ENCODE results near the gene PLD6.
A peak's percentile ranks its signal among the peaks of the same experiment; 100 is the strongest.
"Not testable (repeated sequence)": the region's sequence is repeated elsewhere in the genome, so short reads cannot be mapped to it uniquely, and the experiment has no call there.

PLD6 gene

GRCh38 chr17:17190188-17190587, 15.9 kb downstream of the PLD6 start:
- TF ChIP-seq PAX5 (IDR thresholded peaks at IDR 0.05; ENCODE audit: insufficient read depth, low read length, severe bottlenecking) (no peak), POLR2AphosphoS5 (IDR thresholded peaks at IDR 0.05; ENCODE audit: low read depth, low read length) (no peak), POLR2A (IDR thresholded peaks at IDR 0.05; ENCODE audit: low read depth, low read length) (no peak), POU2F2 (IDR thresholded peaks at IDR 0.05; ENCODE audit: low read depth, low read length) (no peak), SPI1 (IDR thresholded peaks at IDR 0.05; ENCODE audit: low read depth, low read length) (no peak), TAF1 (IDR thresholded peaks at IDR 0.05; ENCODE audit: low read depth, low read length) (no peak)
- DNase-seq (ENCODE audit: insufficient read length, low spot score) (no peak), FAIRE-seq (no peak)

GRCh38 chr17:17189559-17189958, 16.6 kb downstream of the PLD6 start:
- no peak for FAIRE-seq
- no peak for TF ChIP-seq POLR2A (IDR thresholded peaks at IDR 0.05; ENCODE audit: low read depth, low read length)
- no peak for TF ChIP-seq PAX5 (IDR thresholded peaks at IDR 0.05; ENCODE audit: insufficient read depth, low read length, severe bottlenecking)

GRCh38 chr17:17188586-17188985, 17.5 kb downstream of the PLD6 start:
- TF ChIP-seq TAF1 (IDR thresholded peaks at IDR 0.05; ENCODE audit: low read depth, low read length) (no peak), POU2F2 (IDR thresholded peaks at IDR 0.05; ENCODE audit: low read depth, low read length) (no peak), POLR2AphosphoS5 (IDR thresholded peaks at IDR 0.05; ENCODE audit: low read depth, low read length) (no peak), PAX5 (IDR thresholded peaks at IDR 0.05; ENCODE audit: insufficient read depth, low read length, severe bottlenecking) (no peak), POLR2A (IDR thresholded peaks at IDR 0.05; ENCODE audit: low read depth, low read length) (no peak), SPI1 (IDR thresholded peaks at IDR 0.05; ENCODE audit: low read depth, low read length) (no peak)
- FAIRE-seq (no peak), DNase-seq (ENCODE audit: insufficient read length, low spot score) (no peak)

More at GRCh38 chr17:17189559-17189958, 16.6 kb downstream of the PLD6 start:
- no peak for DNase-seq (ENCODE audit: insufficient read length, low spot score)

GRCh38 chr17:17186551-17187505, 19.3 kb downstream of the PLD6 start:
- no peak for DNase-seq (ENCODE audit: insufficient read length, low spot score)
- TF ChIP-seq PAX5 (IDR thresholded peaks at IDR 0.05; ENCODE audit: insufficient read depth, low read length, severe bottlenecking) (no peak), SPI1 (IDR thresholded peaks at IDR 0.05; ENCODE audit: low read depth, low read length) (no peak), POLR2AphosphoS5 (IDR thresholded peaks at IDR 0.05; ENCODE audit: low read depth, low read length) (no peak)
- FAIRE-seq: no peak

GRCh38 chr17:17186051-17186450, 20.1 kb downstream of the PLD6 start:
- no peak for DNase-seq (ENCODE audit: insufficient read length, low spot score)
- FAIRE-seq: peak; percentile 80
- no peak for TF ChIP-seq POLR2AphosphoS5 (IDR thresholded peaks at IDR 0.05; ENCODE audit: low read depth, low read length)
- TF ChIP-seq POU2F2 (IDR thresholded peaks at IDR 0.05; ENCODE audit: low read depth, low read length): peak; percentile 30; the same call in 1 of the 2 replicates

GRCh38 chr17:17184985-17185757, 21.0 kb downstream of the PLD6 start:
- peak; percentile 81 for FAIRE-seq
- not testable (repeated sequence) for DNase-seq (ENCODE audit: insufficient read length, low spot score)

GRCh38 chr17:17183744-17184143, 22.4 kb downstream of the PLD6 start:
- DNase-seq (ENCODE audit: insufficient read length, low spot score): no peak
- TF ChIP-seq SPI1 (IDR thresholded peaks at IDR 0.05; ENCODE audit: low read depth, low read length): no peak
- no peak for TF ChIP-seq POLR2A (IDR thresholded peaks at IDR 0.05; ENCODE audit: low read depth, low read length)
- no peak for TF ChIP-seq POLR2AphosphoS5 (IDR thresholded peaks at IDR 0.05; ENCODE audit: low read depth, low read length)
- no peak for TF ChIP-seq PAX5 (IDR thresholded peaks at IDR 0.05; ENCODE audit: insufficient read depth, low read length, severe bottlenecking)
- no peak for TF ChIP-seq TAF1 (IDR thresholded peaks at IDR 0.05; ENCODE audit: low read depth, low read length)
- no peak for TF ChIP-seq POU2F2 (IDR thresholded peaks at IDR 0.05; ENCODE audit: low read depth, low read length)
- no peak for FAIRE-seq

GRCh38 chr17:17182598-17183136, 23.5 kb downstream of the PLD6 start:
- DNase-seq (ENCODE audit: insufficient read length, low spot score) (no peak), FAIRE-seq (no peak)
- no peak for TF ChIP-seq PAX5 (IDR thresholded peaks at IDR 0.05; ENCODE audit: insufficient read depth, low read length, severe bottlenecking)
- TF ChIP-seq TAF1 (IDR thresholded peaks at IDR 0.05; ENCODE audit: low read depth, low read length): no peak
- no peak for TF ChIP-seq POLR2AphosphoS5 (IDR thresholded peaks at IDR 0.05; ENCODE audit: low read depth, low read length)
- no peak for TF ChIP-seq POLR2A (IDR thresholded peaks at IDR 0.05; ENCODE audit: low read depth, low read length)
- no peak for TF ChIP-seq POU2F2 (IDR thresholded peaks at IDR 0.05; ENCODE audit: low read depth, low read length)
- TF ChIP-seq SPI1 (IDR thresholded peaks at IDR 0.05; ENCODE audit: low read depth, low read length): no peak

GRCh38 chr17:17181666-17182597, 24.2 kb downstream of the PLD6 start:
- no peak for TF ChIP-seq POLR2A (IDR thresholded peaks at IDR 0.05; ENCODE audit: low read depth, low read length)
- no peak for TF ChIP-seq POLR2AphosphoS5 (IDR thresholded peaks at IDR 0.05; ENCODE audit: low read depth, low read length)
- no peak for TF ChIP-seq POU2F2 (IDR thresholded peaks at IDR 0.05; ENCODE audit: low read depth, low read length)
- no peak for TF ChIP-seq TAF1 (IDR thresholded peaks at IDR 0.05; ENCODE audit: low read depth, low read length)
- TF ChIP-seq PAX5 (IDR thresholded peaks at IDR 0.05; ENCODE audit: insufficient read depth, low read length, severe bottlenecking): peak; percentile 57
- 0 out of 2 replicates have a peak, but pooled peaks have one; percentile 4 for TF ChIP-seq SPI1 (IDR thresholded peaks at IDR 0.05; ENCODE audit: low read depth, low read length)
- FAIRE-seq (peak; percentile 57), DNase-seq (ENCODE audit: insufficient read length, low spot score) (no peak)
